ENCODE data around the gene PLA1A.

Gene PLA1A

DNA sequence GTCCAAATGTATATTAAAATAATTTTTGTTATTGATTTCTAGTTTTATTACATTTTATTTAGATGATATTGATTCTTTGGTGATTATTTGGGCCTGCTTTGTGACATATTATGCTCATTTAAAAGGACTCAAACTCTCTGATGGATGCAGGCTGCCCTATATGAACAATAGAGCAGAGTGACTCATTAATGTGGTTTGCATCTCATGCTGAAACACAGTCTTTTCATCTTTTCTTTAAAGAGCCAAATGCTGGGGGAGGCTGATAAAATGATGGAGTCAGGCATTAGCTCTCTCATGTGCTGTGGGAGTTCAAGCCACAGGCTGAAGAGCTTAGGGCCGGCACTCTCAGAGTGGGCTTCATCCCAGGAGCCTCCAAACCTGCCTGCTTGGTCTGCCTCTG is 7.2 kb downstream of the PLA1A start:
- no peaks in the 10 kb centered on the region for H3K36me3 ChIP-seq (replicated peaks)
- H3K9me3 ChIP-seq = no peaks in the 10 kb centered on the region
- H3K27me3 ChIP-seq (ENCODE audit: low read depth) = no peaks in the 10 kb centered on the region
- H3K4me1 ChIP-seq = peaks cover 39% of the 10 kb centered on the region
- in situ Hi-C loops (cut with MboI; ENCODE audit: low sequenced_read_pairs) = no loop called here
- H3K4me3 ChIP-seq = no peak overlapping the region
- DNase-seq (ENCODE audit: low spot score in 2 of 2) = no peak

DNA sequence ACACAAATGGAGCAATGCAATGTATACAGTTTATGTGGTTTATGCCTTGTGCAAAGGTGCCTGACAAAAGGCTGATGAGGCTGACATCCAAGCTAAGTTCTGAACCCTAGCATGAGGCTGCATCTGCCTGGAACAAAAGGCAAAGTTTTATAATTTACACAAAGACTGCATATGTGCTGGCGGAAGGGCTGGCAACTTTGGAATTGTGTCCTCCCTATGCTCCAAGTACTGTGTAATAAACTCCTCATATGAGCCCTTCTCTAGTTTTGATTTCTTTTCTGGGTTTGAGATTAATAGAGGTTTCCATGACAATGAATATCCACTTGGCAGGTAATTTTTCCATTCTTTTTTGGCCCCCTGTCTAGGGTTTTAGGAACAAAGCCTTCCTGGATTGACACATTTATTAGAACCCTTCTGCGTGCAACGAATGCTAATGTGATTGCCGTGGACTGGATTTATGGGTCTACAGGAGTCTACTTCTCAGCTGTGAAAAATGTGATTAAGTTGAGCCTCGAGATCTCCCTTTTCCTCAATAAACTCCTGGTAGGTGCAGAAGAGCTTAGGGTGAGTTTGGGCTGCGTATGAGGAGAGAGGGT is 10.8 kb downstream of the PLA1A start:
- peak; percentile 25 to 52 for DNase-seq (ENCODE audit: low spot score in 2 of 2)
- in situ Hi-C loops (cut with MboI; ENCODE audit: low sequenced_read_pairs) = no loop called here
- Histone ChIP-seq H3K27me3 (ENCODE audit: low read depth) (no peaks in the 10 kb centered on the region), H3K9me3 (no peaks in the 10 kb centered on the region), H3K4me3 (no peak overlapping the region), H3K36me3 (replicated peaks) (no peaks in the 10 kb centered on the region), H3K4me1 (peaks cover 15% of the 10 kb centered on the region)

- no peaks in the 10 kb centered on the region for H3K9me3 ChIP-seq
- no peak for DNase-seq (ENCODE audit: low spot score in 2 of 2)
- no peaks in the 10 kb centered on the region for H3K36me3 ChIP-seq (replicated peaks)
- H3K4me1 ChIP-seq = peaks cover 11% of the 10 kb centered on the region
- in situ Hi-C loops (cut with MboI; ENCODE audit: low sequenced_read_pairs) = no loop called here
- no peaks in the 10 kb centered on the region for H3K27me3 ChIP-seq (ENCODE audit: low read depth)
- H3K4me3 ChIP-seq = no peak overlapping the region
Observed at GRCh38 chr3:119609301-119609700, 11.6 kb downstream of the PLA1A start.

DNA sequence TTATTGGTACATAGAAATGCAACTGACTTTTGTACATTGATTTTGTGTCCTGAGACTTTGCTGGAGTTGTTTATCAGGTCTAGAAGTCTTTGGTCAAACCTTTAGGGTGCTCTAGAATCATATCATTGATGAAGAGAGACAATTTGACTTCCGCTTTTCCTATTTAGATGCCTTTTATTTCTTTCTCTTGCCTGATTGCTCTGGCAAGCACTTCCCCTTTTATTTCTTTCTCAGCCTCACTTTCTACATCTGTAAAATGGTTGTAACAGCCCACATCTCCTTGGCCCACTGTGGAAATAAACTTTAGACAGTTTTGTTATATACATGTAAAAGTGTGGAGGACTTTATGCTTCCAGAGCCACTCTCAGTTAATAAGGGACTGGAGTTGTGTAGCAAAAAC is 14.0 kb downstream of the PLA1A start:
- no peak for DNase-seq (ENCODE audit: low spot score in 2 of 2)
- Histone ChIP-seq H3K36me3 (replicated peaks) (no peaks in the 10 kb centered on the region), H3K4me1 (peaks cover 11% of the 10 kb centered on the region), H3K4me3 (no peak overlapping the region), H3K9me3 (no peaks in the 10 kb centered on the region), H3K27me3 (ENCODE audit: low read depth) (no peaks in the 10 kb centered on the region)
- in situ Hi-C loops (cut with MboI; ENCODE audit: low sequenced_read_pairs) = no loop called here

- Histone ChIP-seq H3K36me3 (replicated peaks) (no peaks in the 10 kb centered on the region), H3K9me3 (no peaks in the 10 kb centered on the region), H3K4me3 (no peak overlapping the region), H3K4me1 (peaks cover 8% of the 10 kb centered on the region), H3K27me3 (ENCODE audit: low read depth) (no peaks in the 10 kb centered on the region)
- in situ Hi-C loops (cut with MboI; ENCODE audit: low sequenced_read_pairs) = no loop called here
- no peak for DNase-seq (ENCODE audit: low spot score in 2 of 2)
Observed at GRCh38 chr3:119613201-119613600, 15.5 kb downstream of the PLA1A start.

GRCh38 chr3:119613872-119614271 is 16.2 kb downstream of the PLA1A start:
- no peaks in the 10 kb centered on the region for H3K27me3 ChIP-seq (ENCODE audit: low read depth)
- no peaks in the 10 kb centered on the region for H3K36me3 ChIP-seq (replicated peaks)
- peaks cover 1% of the 10 kb centered on the region for H3K4me1 ChIP-seq
- DNase-seq (ENCODE audit: low spot score in 2 of 2) = no peak
- in situ Hi-C loops (cut with MboI; ENCODE audit: low sequenced_read_pairs) = no loop called here
- no peak overlapping the region for H3K4me3 ChIP-seq
- no peaks in the 10 kb centered on the region for H3K9me3 ChIP-seq

DNA sequence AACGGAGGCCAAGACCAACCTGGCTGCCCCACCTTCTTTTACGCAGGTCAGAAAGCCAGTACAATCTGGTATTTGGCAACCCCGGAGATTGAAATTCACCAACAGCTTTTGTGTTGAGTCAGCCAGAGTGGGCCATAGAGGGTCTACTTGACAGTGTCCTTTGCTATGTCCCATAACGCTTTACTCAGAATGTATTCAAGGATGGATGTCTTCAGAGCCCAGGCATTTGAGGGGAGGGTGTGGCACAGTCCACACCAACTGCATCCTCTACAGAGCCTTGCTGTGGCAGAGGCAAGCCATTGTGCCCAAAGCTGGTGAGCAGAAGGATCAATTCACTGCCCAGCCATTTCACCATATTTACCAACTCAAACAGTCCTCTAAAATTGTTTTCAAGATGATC is 18.4 kb downstream of the PLA1A start:
- Histone ChIP-seq H3K27me3 (ENCODE audit: low read depth) (no peaks in the 10 kb centered on the region), H3K4me3 (no peak overlapping the region), H3K9me3 (no peaks in the 10 kb centered on the region), H3K36me3 (replicated peaks) (no peaks in the 10 kb centered on the region), H3K4me1 (no peaks in the 10 kb centered on the region)
- no peak for DNase-seq (ENCODE audit: low spot score in 2 of 2)
- in situ Hi-C loops (cut with MboI; ENCODE audit: low sequenced_read_pairs) = no loop called here

- in situ Hi-C loops (cut with MboI; ENCODE audit: low sequenced_read_pairs) = no loop called here
- Histone ChIP-seq H3K4me1 (no peaks in the 10 kb centered on the region), H3K4me3 (no peak overlapping the region), H3K36me3 (replicated peaks) (no peaks in the 10 kb centered on the region), H3K27me3 (ENCODE audit: low read depth) (no peaks in the 10 kb centered on the region), H3K9me3 (no peaks in the 10 kb centered on the region)
- no peak for DNase-seq (ENCODE audit: low spot score in 2 of 2)
Observed at GRCh38 chr3:119619094-119619493, 21.4 kb downstream of the PLA1A start.

- Histone ChIP-seq H3K9me3 (no peaks in the 10 kb centered on the region), H3K36me3 (replicated peaks) (no peaks in the 10 kb centered on the region), H3K27me3 (ENCODE audit: low read depth) (no peaks in the 10 kb centered on the region), H3K4me3 (no peak overlapping the region), H3K4me1 (no peaks in the 10 kb centered on the region)
- no peak for DNase-seq (ENCODE audit: low spot score in 2 of 2)
- in situ Hi-C loops (cut with MboI; ENCODE audit: low sequenced_read_pairs) = no loop called here
Observed at GRCh38 chr3:119620899-119621298, 23.2 kb downstream of the PLA1A start.

GRCh38 chr3:119624002-119624720 is 26.5 kb downstream of the PLA1A start:
- H3K4me3 ChIP-seq = no peak overlapping the region
- H3K9me3 ChIP-seq = no peaks in the 10 kb centered on the region
- H3K36me3 ChIP-seq (replicated peaks) = no peaks in the 10 kb centered on the region
- DNase-seq (ENCODE audit: low spot score in 2 of 2) = no peak
- in situ Hi-C loops (cut with MboI; ENCODE audit: low sequenced_read_pairs) = no loop called here
- H3K4me1 ChIP-seq = no peaks in the 10 kb centered on the region
- no peaks in the 10 kb centered on the region for H3K27me3 ChIP-seq (ENCODE audit: low read depth)

DNA sequence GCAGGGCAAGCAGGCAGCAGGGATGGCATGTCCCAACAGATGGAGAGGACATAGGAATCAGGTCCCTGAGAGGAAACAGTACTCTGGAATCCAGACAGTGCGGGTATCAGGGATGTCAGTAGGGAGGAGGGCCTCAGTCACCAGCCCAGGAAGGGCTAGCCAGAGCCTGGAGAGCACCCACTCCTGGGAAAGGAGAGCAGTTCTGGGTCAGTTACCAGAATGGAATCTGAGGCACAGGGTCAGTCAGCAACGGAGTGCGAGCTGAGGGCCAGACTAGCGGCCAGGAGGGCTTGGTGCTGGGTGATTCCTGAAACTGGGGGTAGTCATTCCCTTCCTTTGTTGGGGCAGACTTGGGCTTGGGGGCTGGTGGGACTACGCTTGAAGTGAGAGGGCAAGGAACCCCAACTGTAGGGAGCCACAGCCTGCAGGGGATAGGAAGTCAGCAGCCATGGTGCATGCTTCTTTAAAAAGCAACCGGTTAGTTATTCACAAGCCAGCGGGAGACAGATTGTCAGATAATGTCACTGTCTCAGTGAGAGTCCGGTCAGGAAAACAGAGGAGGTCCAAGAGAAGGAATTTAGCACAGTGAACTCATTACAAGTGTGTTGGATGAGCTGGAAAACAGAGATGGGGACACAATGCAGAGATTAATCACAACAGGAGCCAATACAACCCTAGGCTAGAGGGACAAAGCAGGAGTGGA is 27.9 kb downstream of the PLA1A start:
- in situ Hi-C loops (cut with MboI; ENCODE audit: low sequenced_read_pairs) = no loop called here
- no peaks in the 10 kb centered on the region for H3K9me3 ChIP-seq
- no peaks in the 10 kb centered on the region for H3K36me3 ChIP-seq (replicated peaks)
- DNase-seq (ENCODE audit: low spot score in 2 of 2) = no peak
- H3K27me3 ChIP-seq (ENCODE audit: low read depth) = no peaks in the 10 kb centered on the region
- H3K4me3 ChIP-seq = no peak overlapping the region
- H3K4me1 ChIP-seq = no peaks in the 10 kb centered on the region

- Histone ChIP-seq H3K9me3 (no peaks in the 10 kb centered on the region), H3K27me3 (ENCODE audit: low read depth) (no peaks in the 10 kb centered on the region), H3K36me3 (replicated peaks) (no peaks in the 10 kb centered on the region), H3K4me1 (no peaks in the 10 kb centered on the region), H3K4me3 (no peak overlapping the region)
- in situ Hi-C loops (cut with MboI; ENCODE audit: low sequenced_read_pairs) = no loop called here
- no peak for DNase-seq (ENCODE audit: low spot score in 2 of 2)
Observed at GRCh38 chr3:119626196-119626595, 28.5 kb downstream of the PLA1A start.

DNA sequence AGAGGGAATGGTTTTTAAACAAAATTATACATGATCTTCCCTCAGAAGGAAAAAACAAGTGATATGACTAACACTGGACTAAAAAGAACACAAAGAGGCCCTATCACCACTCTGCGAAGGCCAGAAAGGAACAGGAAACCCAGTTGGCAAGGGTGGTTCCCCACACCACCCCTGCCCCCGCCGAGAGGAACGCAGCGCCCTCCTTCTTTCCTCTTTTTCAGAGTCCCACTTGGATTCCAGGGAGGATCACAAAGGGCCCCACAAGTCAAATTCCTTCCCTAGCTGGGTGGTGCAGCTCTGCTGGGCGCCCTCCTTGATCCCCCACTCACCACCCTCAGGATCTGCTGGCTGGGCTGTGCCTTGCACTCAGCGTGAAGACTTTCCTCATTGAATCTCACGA is 29.8 kb downstream of the PLA1A start:
- H3K27me3 ChIP-seq (ENCODE audit: low read depth) = no peaks in the 10 kb centered on the region
- H3K9me3 ChIP-seq = no peaks in the 10 kb centered on the region
- no peak for DNase-seq (ENCODE audit: low spot score in 2 of 2)
- in situ Hi-C loops (cut with MboI; ENCODE audit: low sequenced_read_pairs) = no loop called here
- no peak overlapping the region for H3K4me3 ChIP-seq
- no peaks in the 10 kb centered on the region for H3K4me1 ChIP-seq
- no peaks in the 10 kb centered on the region for H3K36me3 ChIP-seq (replicated peaks)

- in situ Hi-C loops (cut with MboI; ENCODE audit: low sequenced_read_pairs) = no loop called here
- Histone ChIP-seq H3K36me3 (replicated peaks) (no peaks in the 10 kb centered on the region), H3K27me3 (ENCODE audit: low read depth) (no peaks in the 10 kb centered on the region), H3K9me3 (no peaks in the 10 kb centered on the region), H3K4me3 (no peak overlapping the region), H3K4me1 (no peaks in the 10 kb centered on the region)
- DNase-seq (ENCODE audit: low spot score in 2 of 2) = no peak
Observed at GRCh38 chr3:119628390-119628789, 30.7 kb downstream of the PLA1A start.

Measured in HAP-1 (cell line).